Neural cell (in vitro differentiated cells): ENCODE results near the gene SRSF5.
A peak's percentile ranks its signal among the peaks of the same experiment; 100 is the strongest.

ENCODE experiments used
- EP300 ChIP-seq: fragments of 450-650 bp; conservative IDR thresholded peaks from 2 replicates; pipeline ENCODE4 v1.6.1; 2014; ENCODE audit warnings: antibody characterized with exemption, mild to moderate bottlenecking, moderate library complexity; ENCODE audit not compliant: poor library complexity, severe bottlenecking
- EZH2 ChIP-seq: fragments of 200-600, 300-800 bp; shearing (Covaris generic), sonication (generic); IDR thresholded peaks from 2 replicates; pipeline ENCODE4 v1.6.1; 2014; ENCODE audit warnings: antibody characterized with exemption, low read length, borderline replicate concordance, mild to moderate bottlenecking; ENCODE audit not compliant: insufficient read depth, poor library complexity, severe bottlenecking
- POLR2AphosphoS5 ChIP-seq: IDR thresholded peaks from 2 replicates; pipeline ENCODE4 v1.6.1; 2012
- RAD21 ChIP-seq: fragments of 450-650 bp; conservative IDR thresholded peaks from 2 replicates; pipeline ENCODE4 v1.6.1; 2014; ENCODE audit warnings: antibody characterized with exemption, mild to moderate bottlenecking, moderate library complexity
- SMC3 ChIP-seq: fragments of 450-650 bp; conservative IDR thresholded peaks from 2 replicates; pipeline ENCODE4 v1.6.1; 2014; ENCODE audit warnings: antibody characterized with exemption, mild to moderate bottlenecking, moderate library complexity; ENCODE audit not compliant: poor library complexity
- TF ChIP-seq, protein P1 (sequence below): fragments of 450-650 bp; IDR thresholded peaks from 2 replicates; pipeline ENCODE4 v1.5.1; 2014; ENCODE audit warnings: antibody characterized with exemption, mild to moderate bottlenecking, moderate library complexity; ENCODE audit not compliant: poor library complexity, severe bottlenecking

- TF ChIP-seq, protein P1, sequence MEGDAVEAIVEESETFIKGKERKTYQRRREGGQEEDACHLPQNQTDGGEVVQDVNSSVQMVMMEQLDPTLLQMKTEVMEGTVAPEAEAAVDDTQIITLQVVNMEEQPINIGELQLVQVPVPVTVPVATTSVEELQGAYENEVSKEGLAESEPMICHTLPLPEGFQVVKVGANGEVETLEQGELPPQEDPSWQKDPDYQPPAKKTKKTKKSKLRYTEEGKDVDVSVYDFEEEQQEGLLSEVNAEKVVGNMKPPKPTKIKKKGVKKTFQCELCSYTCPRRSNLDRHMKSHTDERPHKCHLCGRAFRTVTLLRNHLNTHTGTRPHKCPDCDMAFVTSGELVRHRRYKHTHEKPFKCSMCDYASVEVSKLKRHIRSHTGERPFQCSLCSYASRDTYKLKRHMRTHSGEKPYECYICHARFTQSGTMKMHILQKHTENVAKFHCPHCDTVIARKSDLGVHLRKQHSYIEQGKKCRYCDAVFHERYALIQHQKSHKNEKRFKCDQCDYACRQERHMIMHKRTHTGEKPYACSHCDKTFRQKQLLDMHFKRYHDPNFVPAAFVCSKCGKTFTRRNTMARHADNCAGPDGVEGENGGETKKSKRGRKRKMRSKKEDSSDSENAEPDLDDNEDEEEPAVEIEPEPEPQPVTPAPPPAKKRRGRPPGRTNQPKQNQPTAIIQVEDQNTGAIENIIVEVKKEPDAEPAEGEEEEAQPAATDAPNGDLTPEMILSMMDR = no peak
- TF ChIP-seq EP300 (peak; percentile 55), EZH2 (no peak), POLR2AphosphoS5 (peak; percentile 96), SMC3 (peak; percentile 25), RAD21 (no peak)
These were observed 542 bp downstream of the SRSF5 start for GRCh38 chr14:69767369-69767999.
